C4-2B (cell line): ENCODE results near the gene NUDT17.

Experiments used
- ZFX ChIP-seq: fragments of 450-650 bp; IDR thresholded peaks from 2 replicates; pipeline ENCODE4 v1.6.1; 2017
- TF ChIP-seq, protein P1 (sequence below): fragments of 450-650 bp; conservative IDR thresholded peaks from 2 replicates; pipeline ENCODE4 v1.5.1; 2017; ENCODE audit warnings: mild to moderate bottlenecking

DNA sequence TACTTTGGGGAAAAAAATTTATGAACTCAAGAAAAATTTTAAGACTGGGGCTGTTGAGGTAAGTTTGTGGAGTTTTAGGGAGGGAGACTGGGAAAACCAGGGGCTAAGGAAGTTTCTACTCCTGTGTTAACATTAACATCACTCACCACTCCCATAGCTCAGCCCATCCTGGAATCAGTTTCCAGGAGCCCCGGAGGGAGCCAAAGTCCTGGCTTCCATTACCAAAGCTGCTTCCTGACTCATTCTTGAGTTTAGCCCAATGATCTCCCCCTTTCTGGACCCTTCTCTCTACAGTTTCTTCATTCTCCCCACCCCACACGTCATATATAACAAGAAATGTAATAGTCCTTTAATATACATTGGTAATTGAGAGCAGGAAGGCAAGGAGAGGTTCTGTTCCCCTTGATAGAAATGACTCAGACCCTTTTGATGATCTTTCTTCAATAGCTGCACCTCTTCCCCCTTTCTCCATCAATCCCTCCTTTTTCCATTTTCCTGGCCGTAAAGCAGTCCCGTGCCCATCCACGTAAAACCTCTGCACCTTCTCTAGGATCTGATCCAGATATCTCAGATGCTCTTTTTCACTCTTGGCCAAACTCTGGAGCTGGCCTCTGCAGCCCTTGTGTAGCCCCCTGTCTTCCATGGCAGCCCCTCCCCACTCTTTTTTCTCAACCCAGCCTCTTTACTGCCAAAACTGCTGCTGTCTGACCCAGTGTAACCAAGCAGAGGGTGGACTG, 18.0 kb downstream of the NUDT17 start:
- TF ChIP-seq, protein P1, sequence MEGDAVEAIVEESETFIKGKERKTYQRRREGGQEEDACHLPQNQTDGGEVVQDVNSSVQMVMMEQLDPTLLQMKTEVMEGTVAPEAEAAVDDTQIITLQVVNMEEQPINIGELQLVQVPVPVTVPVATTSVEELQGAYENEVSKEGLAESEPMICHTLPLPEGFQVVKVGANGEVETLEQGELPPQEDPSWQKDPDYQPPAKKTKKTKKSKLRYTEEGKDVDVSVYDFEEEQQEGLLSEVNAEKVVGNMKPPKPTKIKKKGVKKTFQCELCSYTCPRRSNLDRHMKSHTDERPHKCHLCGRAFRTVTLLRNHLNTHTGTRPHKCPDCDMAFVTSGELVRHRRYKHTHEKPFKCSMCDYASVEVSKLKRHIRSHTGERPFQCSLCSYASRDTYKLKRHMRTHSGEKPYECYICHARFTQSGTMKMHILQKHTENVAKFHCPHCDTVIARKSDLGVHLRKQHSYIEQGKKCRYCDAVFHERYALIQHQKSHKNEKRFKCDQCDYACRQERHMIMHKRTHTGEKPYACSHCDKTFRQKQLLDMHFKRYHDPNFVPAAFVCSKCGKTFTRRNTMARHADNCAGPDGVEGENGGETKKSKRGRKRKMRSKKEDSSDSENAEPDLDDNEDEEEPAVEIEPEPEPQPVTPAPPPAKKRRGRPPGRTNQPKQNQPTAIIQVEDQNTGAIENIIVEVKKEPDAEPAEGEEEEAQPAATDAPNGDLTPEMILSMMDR = no peak
- TF ChIP-seq ZFX = no peak
